Measurements from ENCODE around the gene SDR9C7.
"Not testable (repeated sequence)": the region's sequence is repeated elsewhere in the genome, so short reads cannot be mapped to it uniquely, and the experiment has no call there.

Gene SDR9C7

GRCh38 chr12:56879240-56880124 is 54.7 kb downstream of the SDR9C7 start:
- DNase-seq (ENCODE audit: low read depth in 1 of 2, low spot score in 1 of 2): not testable (repeated sequence)

DNA sequence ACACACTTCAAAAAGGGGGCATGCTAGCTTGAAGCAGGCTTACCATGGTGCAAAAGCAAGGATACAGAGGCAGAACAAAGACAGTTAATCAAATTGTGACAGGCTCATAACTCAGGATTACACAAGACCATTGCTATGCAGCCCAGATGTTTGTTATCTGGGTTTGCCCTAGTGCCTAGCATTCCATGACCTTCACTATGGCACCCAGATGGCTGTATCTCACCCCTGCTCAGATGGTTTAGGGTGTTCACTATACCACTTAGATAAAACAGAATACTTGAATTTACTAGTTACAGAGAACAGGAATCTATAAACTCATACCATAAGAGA is 56.2 kb downstream of the SDR9C7 start:
- no peak for DNase-seq (ENCODE audit: low read depth in 1 of 2, low spot score in 1 of 2)

DNA sequence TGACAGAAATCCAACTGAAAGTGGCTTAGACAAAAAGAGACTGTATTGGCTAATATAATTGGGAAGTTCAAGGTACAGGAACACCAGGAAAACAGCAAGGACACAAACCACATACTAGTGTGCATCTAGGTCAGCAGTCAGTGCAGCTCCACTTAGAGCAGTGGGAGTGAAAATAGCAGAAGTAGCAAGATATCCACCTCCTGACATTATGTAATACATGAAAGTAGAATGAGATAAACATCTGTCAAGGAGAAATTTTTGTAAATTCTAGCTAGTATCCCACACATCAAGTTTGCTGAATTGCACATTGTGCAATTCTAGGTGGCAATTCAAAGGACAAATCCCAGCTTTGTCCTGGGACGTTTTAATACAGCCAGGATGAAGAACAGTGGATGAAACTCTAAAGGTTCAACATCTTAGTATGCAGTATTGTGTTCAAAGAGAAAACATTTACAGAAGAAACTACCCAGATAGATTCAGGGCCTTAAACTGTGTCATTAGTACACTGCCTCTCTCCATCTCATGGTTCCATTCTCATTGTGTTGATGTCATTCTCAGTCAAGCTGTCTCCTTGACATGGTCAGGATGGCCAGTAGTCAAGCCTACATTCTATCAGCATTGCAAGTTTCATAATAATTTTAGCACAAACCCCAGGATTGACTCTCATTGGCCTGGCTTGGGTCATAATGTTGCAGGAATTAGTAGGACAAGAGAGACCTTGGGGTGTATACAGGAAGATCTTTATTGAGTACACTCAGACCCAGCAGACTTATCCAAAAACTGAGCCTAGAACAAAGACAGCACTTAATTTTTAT is 56.8 kb downstream of the SDR9C7 start:
- DNase-seq (ENCODE audit: low read depth in 1 of 2, low spot score in 1 of 2): no peak

- DNase-seq (ENCODE audit: low read depth in 1 of 2, low spot score in 1 of 2): no peak
These were observed 59.4 kb downstream of the SDR9C7 start for GRCh38 chr12:56874821-56875220.

- DNase-seq (ENCODE audit: low read depth in 1 of 2, low spot score in 1 of 2): no peak
These were observed 60.8 kb downstream of the SDR9C7 start for GRCh38 chr12:56873382-56873781.
